DND-41 (cell line): ENCODE measurements around the gene SDC4.
A peak's percentile ranks its signal among the peaks of the same experiment; 100 is the strongest.

ENCODE experiments used
- ATAC-seq: fragments of 200-7000 bp; cut with Tn5 transposase; 3 replicates; pipeline ENCODE4 v1.9.1; 2021; ENCODE audit warnings: low read depth; ENCODE audit not compliant: insufficient read depth
- DNase-seq: peaks from one replicate; pipeline ENCODE4 v3.0.0-alpha.2; 2020
- H2AFZ ChIP-seq: 2 replicates; pipeline ENCODE4 v1.6.0; 2012; ENCODE audit warnings: low read depth, low read length
- H3K27ac ChIP-seq: 2 replicates; pipeline ENCODE4 v1.5.1; 2012; ENCODE audit warnings: low read length, inconsistent platforms
- H3K27me3 ChIP-seq: fragments of 200-600 bp; sonication (generic); 2 replicates; pipeline ENCODE4 v1.6.0; 2012; ENCODE audit warnings: low read length, mild to moderate bottlenecking, inconsistent platforms; ENCODE audit not compliant: insufficient read depth, poor library complexity
- H3K36me3 ChIP-seq: 2 replicates; pipeline ENCODE4 v1.5.1; 2012; ENCODE audit warnings: low read length, inconsistent platforms; ENCODE audit not compliant: insufficient read depth
- H3K4me1 ChIP-seq: 2 replicates; pipeline ENCODE4 v1.5.1; 2012; ENCODE audit warnings: mild to moderate bottlenecking, low read length; ENCODE audit not compliant: insufficient read depth
- H3K4me2 ChIP-seq: 2 replicates; pipeline ENCODE4 v1.6.0; 2012; ENCODE audit warnings: mild to moderate bottlenecking, moderate library complexity, low read length, inconsistent platforms; ENCODE audit not compliant: insufficient read depth
- H3K4me3 ChIP-seq, 2 experiments: fragments of 200-600 bp in 1 of 2; shearing (Covaris generic) in 1 of 2; 2 replicates each; pipeline ENCODE4 v1.5.1; 2012 to 2016; ENCODE audit warnings: inconsistent platforms in 2 of 2, low read length in 2 of 2, mild to moderate bottlenecking in 2 of 2, low read depth in 1 of 2, moderate library complexity in 1 of 2
- H3K79me2 ChIP-seq: 2 replicates; pipeline ENCODE4 v1.6.0; 2012; ENCODE audit warnings: low read length, inconsistent platforms; ENCODE audit not compliant: insufficient read depth
- H3K9ac ChIP-seq: 2 replicates; pipeline ENCODE4 v1.6.0; 2012; ENCODE audit warnings: low read depth, mild to moderate bottlenecking, inconsistent platforms, low read length, moderate library complexity
- H3K9me3 ChIP-seq: 2 replicates; pipeline ENCODE4 v1.5.1; 2012; ENCODE audit warnings: low read length, moderate library complexity, mild to moderate bottlenecking, inconsistent platforms; ENCODE audit not compliant: insufficient read depth, severe bottlenecking
- H4K20me1 ChIP-seq: 2 replicates; pipeline ENCODE4 v1.6.0; 2012; ENCODE audit warnings: low read length; ENCODE audit not compliant: insufficient read depth
- EZH2 ChIP-seq: IDR thresholded peaks from 3 replicates; pipeline ENCODE4 v1.6.1; 2012; ENCODE audit warnings: borderline replicate concordance, low read depth, mild to moderate bottlenecking, moderate library complexity, low read length, inconsistent platforms; ENCODE audit not compliant: severe bottlenecking
- TF ChIP-seq, protein P1 (sequence below): IDR thresholded peaks from 2 replicates; pipeline ENCODE4 v1.5.1; 2012; ENCODE audit warnings: borderline replicate concordance, low read length, moderate library complexity, mild to moderate bottlenecking; ENCODE audit not compliant: poor library complexity, severe bottlenecking; ENCODE audit errors: extremely low read depth

SDC4 gene

GRCh38 chr20:45292343-45292742 lies 55.9 kb downstream of the SDC4 start:
- no peaks in the 10 kb centered on the region for H3K36me3 ChIP-seq
- H3K4me2 ChIP-seq, result no peak overlapping the region
- peaks cover 8% of the 10 kb centered on the region for H3K27me3 ChIP-seq
- no peaks in the 10 kb centered on the region for H3K79me2 ChIP-seq
- ATAC-seq, result no peak
- no peak overlapping the region for H3K4me3 ChIP-seq
- H3K27ac ChIP-seq, result no peak overlapping the region
- H3K9me3 ChIP-seq, result no peaks in the 10 kb centered on the region
- H3K9ac ChIP-seq, result no peak overlapping the region
- no peak for DNase-seq
- no peaks in the 10 kb centered on the region for H4K20me1 ChIP-seq
- TF ChIP-seq, protein P1, sequence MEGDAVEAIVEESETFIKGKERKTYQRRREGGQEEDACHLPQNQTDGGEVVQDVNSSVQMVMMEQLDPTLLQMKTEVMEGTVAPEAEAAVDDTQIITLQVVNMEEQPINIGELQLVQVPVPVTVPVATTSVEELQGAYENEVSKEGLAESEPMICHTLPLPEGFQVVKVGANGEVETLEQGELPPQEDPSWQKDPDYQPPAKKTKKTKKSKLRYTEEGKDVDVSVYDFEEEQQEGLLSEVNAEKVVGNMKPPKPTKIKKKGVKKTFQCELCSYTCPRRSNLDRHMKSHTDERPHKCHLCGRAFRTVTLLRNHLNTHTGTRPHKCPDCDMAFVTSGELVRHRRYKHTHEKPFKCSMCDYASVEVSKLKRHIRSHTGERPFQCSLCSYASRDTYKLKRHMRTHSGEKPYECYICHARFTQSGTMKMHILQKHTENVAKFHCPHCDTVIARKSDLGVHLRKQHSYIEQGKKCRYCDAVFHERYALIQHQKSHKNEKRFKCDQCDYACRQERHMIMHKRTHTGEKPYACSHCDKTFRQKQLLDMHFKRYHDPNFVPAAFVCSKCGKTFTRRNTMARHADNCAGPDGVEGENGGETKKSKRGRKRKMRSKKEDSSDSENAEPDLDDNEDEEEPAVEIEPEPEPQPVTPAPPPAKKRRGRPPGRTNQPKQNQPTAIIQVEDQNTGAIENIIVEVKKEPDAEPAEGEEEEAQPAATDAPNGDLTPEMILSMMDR, result no peak
- TF ChIP-seq EZH2, result no peak
- no peak overlapping the region for H2AFZ ChIP-seq
- H3K4me1 ChIP-seq, result no peaks in the 10 kb centered on the region

DNA sequence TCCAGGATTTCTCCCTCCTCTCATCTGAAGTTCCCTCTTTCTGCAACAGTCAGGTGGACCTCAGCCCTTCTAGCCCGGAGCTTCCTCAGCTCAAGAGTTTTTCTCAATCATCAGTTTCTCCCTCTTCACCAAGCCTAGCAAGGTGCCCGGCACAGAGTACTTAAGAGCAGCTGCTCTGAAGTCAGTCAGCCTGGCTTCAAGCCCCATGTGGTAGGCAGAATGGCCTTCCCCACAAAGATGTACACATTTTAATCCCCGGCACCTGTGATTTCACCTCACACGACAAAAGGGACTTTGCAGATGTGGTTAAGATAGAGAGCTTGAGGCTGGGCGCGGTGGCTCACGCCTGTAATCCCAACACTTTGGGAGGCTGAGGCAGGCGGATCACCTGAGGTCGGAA lies 56.7 kb downstream of the SDC4 start:
- no peaks in the 10 kb centered on the region for H3K36me3 ChIP-seq
- H4K20me1 ChIP-seq, result no peaks in the 10 kb centered on the region
- H3K27me3 ChIP-seq, result peaks cover 8% of the 10 kb centered on the region
- H2AFZ ChIP-seq, result no peak overlapping the region
- no peaks in the 10 kb centered on the region for H3K4me1 ChIP-seq
- no peak overlapping the region for H3K27ac ChIP-seq
- H3K9me3 ChIP-seq, result no peaks in the 10 kb centered on the region
- ATAC-seq, result no peak
- no peak overlapping the region for H3K4me2 ChIP-seq
- no peaks in the 10 kb centered on the region for H3K79me2 ChIP-seq
- H3K4me3 ChIP-seq, result no peak overlapping the region
- no peak overlapping the region for H3K9ac ChIP-seq
- TF ChIP-seq, protein P1, result no peak
- no peak for TF ChIP-seq EZH2
- DNase-seq, result no peak

DNA sequence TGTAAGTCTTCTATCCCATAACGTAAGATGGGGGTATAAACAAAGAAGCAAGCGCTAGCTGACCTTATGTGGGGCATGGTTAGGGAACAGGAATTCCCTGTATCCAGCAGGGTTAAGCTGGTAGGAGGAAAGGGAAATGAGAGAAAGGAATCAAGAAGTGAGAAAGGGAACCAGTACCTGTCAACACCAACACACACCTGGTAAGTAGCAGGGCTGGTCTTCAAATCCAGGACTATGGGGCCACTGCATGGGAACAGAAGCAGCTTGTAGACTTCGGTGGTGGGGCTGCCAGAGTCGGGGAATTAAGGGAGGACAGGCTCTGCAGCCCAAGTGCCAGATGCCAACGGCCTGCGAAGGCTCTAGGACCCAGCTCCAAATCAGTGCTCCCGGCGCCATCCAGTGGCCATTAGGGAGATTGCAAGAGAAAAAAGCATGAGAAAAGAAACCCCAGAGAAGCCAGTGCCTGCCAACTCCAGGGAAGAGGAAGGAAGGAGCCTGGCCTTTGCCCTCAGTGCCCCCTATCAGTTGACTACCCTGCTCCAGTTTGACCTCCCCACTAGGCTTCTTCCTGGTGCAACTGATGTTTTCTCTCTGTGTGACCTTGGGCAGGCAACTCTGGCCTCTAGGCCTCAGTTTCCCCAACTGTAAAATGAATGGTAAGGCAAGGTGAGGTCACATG lies 57.4 kb downstream of the SDC4 start:
- no peak overlapping the region for H3K4me3 ChIP-seq

More for the DNA sequence above, 57.4 kb downstream of the SDC4 start:
- Histone ChIP-seq H4K20me1 (no peaks in the 10 kb centered on the region), H2AFZ (no peak overlapping the region), H3K27me3 (peaks cover 8% of the 10 kb centered on the region), H3K27ac (no peak overlapping the region), H3K4me2 (no peak overlapping the region), H3K9me3 (no peaks in the 10 kb centered on the region), H3K79me2 (no peaks in the 10 kb centered on the region), H3K4me1 (no peaks in the 10 kb centered on the region), H3K36me3 (no peaks in the 10 kb centered on the region), H3K9ac (no peak overlapping the region)
- TF ChIP-seq, protein P1, result peak; percentile 91
- no peak for TF ChIP-seq EZH2
- DNase-seq (peak; percentile 71), ATAC-seq (peak; percentile 80)
